GM06990 (cell line): ENCODE data around the gene METTL13.

Experiments used
- DNase-seq: peaks from one replicate; pipeline ENCODE4 v3.0.0-alpha.2; 2011; ENCODE audit not compliant: insufficient read length; ENCODE audit errors: extremely low read depth
- H3K27me3 ChIP-seq: replicated peaks from 2 replicates; pipeline ENCODE4 v1.6.0; 2011; ENCODE audit warnings: low read length; ENCODE audit not compliant: control insufficient read depth, insufficient read depth
- H3K36me3 ChIP-seq: 2 replicates; pipeline ENCODE4 v1.5.1; 2011; ENCODE audit warnings: low read length; ENCODE audit not compliant: control insufficient read depth, insufficient read depth
- H3K4me3 ChIP-seq: replicated peaks from 2 replicates; pipeline ENCODE4 v1.5.1; 2011; ENCODE audit warnings: low read depth, mild to moderate bottlenecking, control low read depth, low read length
- TF ChIP-seq, protein P1 (sequence below): IDR thresholded peaks from 2 replicates; pipeline ENCODE4 v1.5.1; 2011; ENCODE audit warnings: low read length, control low read depth, mild to moderate bottlenecking, inconsistent platforms; ENCODE audit not compliant: insufficient read depth, poor library complexity, severe bottlenecking

METTL13 gene

DNA sequence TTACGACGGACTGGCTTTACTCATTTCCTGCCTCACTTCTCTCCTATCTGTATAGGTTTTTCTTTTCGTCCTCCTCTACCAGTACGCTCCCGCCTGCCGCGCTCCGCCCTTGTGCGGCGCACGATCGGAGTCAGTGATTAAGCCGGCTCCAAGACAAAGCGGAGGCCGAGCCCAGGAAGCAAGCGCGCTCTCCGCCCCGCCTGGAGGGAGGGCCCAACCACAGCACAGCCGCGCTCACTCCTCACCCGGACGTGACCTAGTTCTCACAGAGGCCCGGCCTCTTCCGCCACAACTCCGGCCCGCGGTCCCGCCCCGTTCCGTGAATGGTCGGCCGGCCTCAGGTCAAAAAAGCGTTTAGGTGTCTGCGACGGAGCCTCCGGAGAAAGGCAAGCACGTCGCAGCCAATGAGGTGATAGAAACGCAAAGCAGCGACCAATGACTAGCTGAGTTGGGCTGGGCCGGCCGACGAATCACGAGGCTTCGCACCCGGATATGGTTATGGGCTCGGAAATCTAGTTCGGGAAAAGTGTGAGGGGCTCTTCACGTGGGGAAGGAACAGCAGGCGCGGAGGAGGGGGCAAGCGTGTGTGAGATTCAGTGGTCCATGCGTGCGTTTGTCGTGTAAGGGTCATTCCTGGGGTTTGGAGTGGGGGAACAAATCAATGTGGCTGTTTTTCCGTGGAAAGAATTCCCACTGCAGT lies at the start of gene METTL13:
TSS of gene METTL13 (plus strand) at position 485 of the 700 bp plus-strand sequence. CDS start 308 bp downstream, outside the sequence.
- TF ChIP-seq, protein P1, sequence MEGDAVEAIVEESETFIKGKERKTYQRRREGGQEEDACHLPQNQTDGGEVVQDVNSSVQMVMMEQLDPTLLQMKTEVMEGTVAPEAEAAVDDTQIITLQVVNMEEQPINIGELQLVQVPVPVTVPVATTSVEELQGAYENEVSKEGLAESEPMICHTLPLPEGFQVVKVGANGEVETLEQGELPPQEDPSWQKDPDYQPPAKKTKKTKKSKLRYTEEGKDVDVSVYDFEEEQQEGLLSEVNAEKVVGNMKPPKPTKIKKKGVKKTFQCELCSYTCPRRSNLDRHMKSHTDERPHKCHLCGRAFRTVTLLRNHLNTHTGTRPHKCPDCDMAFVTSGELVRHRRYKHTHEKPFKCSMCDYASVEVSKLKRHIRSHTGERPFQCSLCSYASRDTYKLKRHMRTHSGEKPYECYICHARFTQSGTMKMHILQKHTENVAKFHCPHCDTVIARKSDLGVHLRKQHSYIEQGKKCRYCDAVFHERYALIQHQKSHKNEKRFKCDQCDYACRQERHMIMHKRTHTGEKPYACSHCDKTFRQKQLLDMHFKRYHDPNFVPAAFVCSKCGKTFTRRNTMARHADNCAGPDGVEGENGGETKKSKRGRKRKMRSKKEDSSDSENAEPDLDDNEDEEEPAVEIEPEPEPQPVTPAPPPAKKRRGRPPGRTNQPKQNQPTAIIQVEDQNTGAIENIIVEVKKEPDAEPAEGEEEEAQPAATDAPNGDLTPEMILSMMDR, result no peak

GRCh38 chr1:171736196-171736595 lies 45.3 kb upstream of the METTL13 start:
- DNase-seq, result no peak
- no peaks in the 10 kb centered on the region for H3K36me3 ChIP-seq
- TF ChIP-seq, protein P1, result no peak
- no peak overlapping the region for H3K4me3 ChIP-seq
- no peaks in the 10 kb centered on the region for H3K27me3 ChIP-seq

More for the DNA sequence above, at the start of gene METTL13:
- DNase-seq, result peak; percentile 100
- Histone ChIP-seq H3K4me3 (peak within 1 kb of the TSS; percentile 76), H3K36me3 (peaks cover 15% of the 10 kb centered on the region), H3K27me3 (no peaks in the 10 kb centered on the region)

DNA sequence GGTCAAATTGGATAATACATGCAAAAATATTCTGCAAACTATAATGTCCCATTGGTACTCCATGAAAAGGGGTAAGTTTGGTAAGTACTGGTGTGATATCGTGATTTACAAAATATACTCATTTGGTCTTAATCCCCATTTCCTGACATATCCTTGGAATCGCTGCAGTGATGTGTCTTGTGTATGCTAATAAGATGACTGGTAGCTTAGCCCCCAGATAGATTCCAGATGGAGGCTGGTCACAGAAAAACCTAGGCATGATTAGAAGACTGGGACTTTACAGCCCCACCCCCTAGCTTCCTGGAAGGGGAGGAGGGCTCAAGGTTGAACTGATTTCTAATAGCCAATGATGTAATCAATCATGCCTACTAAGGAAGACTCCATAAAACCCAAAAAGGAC lies 42.5 kb upstream of the METTL13 start:
- Histone ChIP-seq H3K36me3 (no peaks in the 10 kb centered on the region), H3K27me3 (no peaks in the 10 kb centered on the region), H3K4me3 (no peak overlapping the region)
- TF ChIP-seq, protein P1, result no peak
- DNase-seq, result no peak

GRCh38 chr1:171739656-171740055 lies 41.8 kb upstream of the METTL13 start:
- TF ChIP-seq, protein P1, result no peak
- Histone ChIP-seq H3K27me3 (no peaks in the 10 kb centered on the region), H3K4me3 (no peak overlapping the region), H3K36me3 (no peaks in the 10 kb centered on the region)
- DNase-seq, result no peak

GRCh38 chr1:171740356-171740863 lies 41.0 kb upstream of the METTL13 start:
- no peak overlapping the region; the same call in none of the 2 replicates for H3K4me3 ChIP-seq
- DNase-seq, result no peak
- TF ChIP-seq, protein P1, result no peak
- no peaks in the 10 kb centered on the region for H3K36me3 ChIP-seq
- H3K27me3 ChIP-seq, result no peaks in the 10 kb centered on the region
